Osteoblast (primary cell): ENCODE data around the gene MAP3K20. TPM values are rescaled to one million over a fixed set of nuclear protein-coding genes. Genes with fewer than 3 reads are reported as not detected.

ENCODE experiments used
- DNase-seq: peaks from one replicate; pipeline ENCODE4 v3.0.0; 2011; ENCODE audit warnings: low spot score, mixed read lengths; ENCODE audit not compliant: insufficient read length; ENCODE audit errors: missing footprints
- H2AFZ ChIP-seq: 2 replicates; pipeline ENCODE4 v1.6.0; 2011; ENCODE audit warnings: mild to moderate bottlenecking, low read length
- H3K27ac ChIP-seq: 2 replicates; pipeline ENCODE4 v1.5.1; 2011; ENCODE audit warnings: mild to moderate bottlenecking, low read depth, low read length, moderate library complexity
- H3K27me3 ChIP-seq: 2 replicates; pipeline ENCODE4 v1.6.0; 2012; ENCODE audit warnings: mild to moderate bottlenecking, control low read depth, inconsistent platforms, low read length, moderate library complexity; ENCODE audit not compliant: insufficient read depth
- H3K36me3 ChIP-seq: 2 replicates; pipeline ENCODE4 v1.5.1; 2011; ENCODE audit warnings: mild to moderate bottlenecking, low read length, control low read depth, moderate library complexity; ENCODE audit not compliant: insufficient read depth
- H3K4me1 ChIP-seq: 2 replicates; pipeline ENCODE4 v1.5.1; 2011; ENCODE audit warnings: mild to moderate bottlenecking, low read length, control low read depth, moderate library complexity; ENCODE audit not compliant: insufficient read depth
- H3K4me2 ChIP-seq: 2 replicates; pipeline ENCODE4 v1.6.0; 2011; ENCODE audit warnings: mild to moderate bottlenecking, low read length; ENCODE audit not compliant: insufficient read depth
- H3K4me3 ChIP-seq: fragments of 200-600 bp; sonication (generic); 3 replicates; pipeline ENCODE4 v1.5.1; 2012; ENCODE audit warnings: mild to moderate bottlenecking, low read length, inconsistent platforms; ENCODE audit not compliant: insufficient read depth
- H3K79me2 ChIP-seq: 2 replicates; pipeline ENCODE4 v1.6.0; 2012; ENCODE audit warnings: mild to moderate bottlenecking, low read length, control low read depth, inconsistent platforms; ENCODE audit not compliant: insufficient read depth
- H3K9me3 ChIP-seq: 2 replicates; pipeline ENCODE4 v1.5.1; 2011; ENCODE audit warnings: low read depth, low read length, control low read depth
- H4K20me1 ChIP-seq: 2 replicates; pipeline ENCODE4 v1.6.0; 2012; ENCODE audit warnings: mild to moderate bottlenecking, low read length, control low read depth; ENCODE audit not compliant: insufficient read depth
- total RNA-seq: library from RNA; depleted of rRNA; stranded (reverse); fragments of >200 nt; gene quantifications from 2 replicates; pipeline ENCODE4 v1.2.3, GENCODE V29; 2012
- TF ChIP-seq, protein P1 (sequence below): IDR thresholded peaks from 2 replicates; pipeline ENCODE4 v1.5.1; 2011; ENCODE audit warnings: mild to moderate bottlenecking, low read depth, low read length, moderate library complexity; ENCODE audit errors: extremely low read depth

Gene MAP3K20
- total RNA-seq, 1 donor = 56.1 TPM

DNA sequence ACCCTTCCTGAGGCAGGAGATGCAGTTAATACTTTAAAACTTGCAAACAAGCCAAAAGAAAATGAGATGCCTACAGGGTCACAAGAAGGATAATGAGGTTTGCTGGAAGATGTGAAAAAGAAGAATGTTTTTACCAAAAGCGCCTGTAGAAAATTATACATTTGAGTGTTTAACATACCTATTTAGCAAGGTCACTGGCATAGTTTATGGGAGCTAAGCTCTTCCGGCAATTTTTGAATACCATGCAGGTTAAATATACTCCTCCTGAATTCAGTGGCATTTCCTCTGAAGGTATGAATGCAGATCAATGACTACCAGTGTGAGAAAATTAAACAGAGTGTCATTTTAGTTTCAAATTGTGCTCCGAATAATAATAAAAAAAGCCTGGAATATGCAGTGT is 21.2 kb upstream of the MAP3K20 start:
- H3K27me3 ChIP-seq = no peaks in the 10 kb centered on the region
- TF ChIP-seq, protein P1, sequence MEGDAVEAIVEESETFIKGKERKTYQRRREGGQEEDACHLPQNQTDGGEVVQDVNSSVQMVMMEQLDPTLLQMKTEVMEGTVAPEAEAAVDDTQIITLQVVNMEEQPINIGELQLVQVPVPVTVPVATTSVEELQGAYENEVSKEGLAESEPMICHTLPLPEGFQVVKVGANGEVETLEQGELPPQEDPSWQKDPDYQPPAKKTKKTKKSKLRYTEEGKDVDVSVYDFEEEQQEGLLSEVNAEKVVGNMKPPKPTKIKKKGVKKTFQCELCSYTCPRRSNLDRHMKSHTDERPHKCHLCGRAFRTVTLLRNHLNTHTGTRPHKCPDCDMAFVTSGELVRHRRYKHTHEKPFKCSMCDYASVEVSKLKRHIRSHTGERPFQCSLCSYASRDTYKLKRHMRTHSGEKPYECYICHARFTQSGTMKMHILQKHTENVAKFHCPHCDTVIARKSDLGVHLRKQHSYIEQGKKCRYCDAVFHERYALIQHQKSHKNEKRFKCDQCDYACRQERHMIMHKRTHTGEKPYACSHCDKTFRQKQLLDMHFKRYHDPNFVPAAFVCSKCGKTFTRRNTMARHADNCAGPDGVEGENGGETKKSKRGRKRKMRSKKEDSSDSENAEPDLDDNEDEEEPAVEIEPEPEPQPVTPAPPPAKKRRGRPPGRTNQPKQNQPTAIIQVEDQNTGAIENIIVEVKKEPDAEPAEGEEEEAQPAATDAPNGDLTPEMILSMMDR = no peak
- no peak overlapping the region for H3K4me3 ChIP-seq
- no peak for DNase-seq
- H3K36me3 ChIP-seq = no peaks in the 10 kb centered on the region
- H4K20me1 ChIP-seq = no peaks in the 10 kb centered on the region
- H3K4me1 ChIP-seq = peaks cover 9% of the 10 kb centered on the region
- no peak overlapping the region for H3K27ac ChIP-seq
- H3K9me3 ChIP-seq = no peaks in the 10 kb centered on the region
- H3K79me2 ChIP-seq = no peaks in the 10 kb centered on the region
- H3K4me2 ChIP-seq = no peak overlapping the region
- H2AFZ ChIP-seq = no peak overlapping the region

DNA sequence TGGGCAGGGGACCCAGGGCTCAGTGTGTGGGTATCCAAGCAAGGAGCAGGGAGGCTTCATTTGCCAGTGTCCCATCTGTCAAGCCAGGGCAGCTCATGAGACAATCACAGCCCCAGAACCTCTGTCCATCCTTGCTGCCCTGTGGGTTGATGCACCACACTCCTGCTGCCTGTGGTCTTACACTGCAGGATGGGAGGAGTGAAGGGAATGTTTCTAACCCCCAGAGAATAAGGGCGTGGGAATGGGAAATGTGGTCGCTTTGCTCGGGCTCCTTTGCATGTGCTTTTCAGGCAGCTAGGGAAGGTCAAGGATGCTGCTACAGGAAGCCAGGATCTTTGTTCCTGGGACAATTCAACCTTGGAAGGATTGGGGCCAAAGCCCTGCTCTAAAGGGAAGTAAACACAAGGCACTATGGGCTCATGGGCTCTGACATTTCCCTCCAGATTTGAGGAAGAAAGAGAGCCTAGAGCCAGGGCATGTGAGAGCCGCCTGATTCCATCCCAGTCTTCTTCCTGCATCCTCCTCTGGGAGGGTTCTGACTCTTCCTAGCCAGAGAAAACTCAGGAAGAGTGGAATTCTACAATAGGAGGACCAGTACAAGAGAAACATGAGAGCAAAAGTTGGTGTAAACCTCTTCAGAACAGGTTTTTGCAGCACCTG is 18.8 kb upstream of the MAP3K20 start:
- H3K79me2 ChIP-seq = no peaks in the 10 kb centered on the region
- H3K27me3 ChIP-seq = no peaks in the 10 kb centered on the region
- H3K4me3 ChIP-seq = no peak overlapping the region
- H4K20me1 ChIP-seq = no peaks in the 10 kb centered on the region
- no peaks in the 10 kb centered on the region for H3K9me3 ChIP-seq
- no peak overlapping the region for H2AFZ ChIP-seq
- H3K4me1 ChIP-seq = peaks cover 4% of the 10 kb centered on the region
- no peak overlapping the region for H3K27ac ChIP-seq
- H3K4me2 ChIP-seq = no peak overlapping the region
- DNase-seq = no peak
- TF ChIP-seq, protein P1 = no peak
- H3K36me3 ChIP-seq = no peaks in the 10 kb centered on the region

DNA sequence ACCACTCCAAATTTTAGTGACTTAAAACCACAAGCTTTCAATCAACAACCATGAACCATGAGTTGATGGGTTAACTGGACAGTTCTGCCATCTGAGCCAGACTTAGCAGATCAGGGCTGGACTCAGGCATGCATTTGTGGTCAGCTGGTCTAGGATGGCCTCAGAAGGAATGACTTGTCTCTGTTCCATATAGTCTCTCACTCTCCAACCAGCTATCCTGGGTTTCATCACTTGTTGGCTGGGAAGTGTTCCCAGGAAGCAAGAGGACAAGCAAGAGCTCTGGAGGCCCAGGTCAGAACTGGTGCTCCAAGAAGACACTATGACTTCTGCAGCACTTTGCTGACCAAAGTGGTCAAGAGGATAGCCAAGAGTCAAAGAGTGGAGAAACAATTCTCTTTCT is 17.5 kb upstream of the MAP3K20 start:
- H3K4me2 ChIP-seq = no peak overlapping the region
- no peak for DNase-seq
- peaks cover 4% of the 10 kb centered on the region for H3K4me1 ChIP-seq
- H3K9me3 ChIP-seq = no peaks in the 10 kb centered on the region
- H4K20me1 ChIP-seq = no peaks in the 10 kb centered on the region
- no peak overlapping the region for H2AFZ ChIP-seq
- TF ChIP-seq, protein P1 = no peak
- no peaks in the 10 kb centered on the region for H3K27me3 ChIP-seq
- no peaks in the 10 kb centered on the region for H3K36me3 ChIP-seq
- no peak overlapping the region for H3K4me3 ChIP-seq
- no peaks in the 10 kb centered on the region for H3K79me2 ChIP-seq
- H3K27ac ChIP-seq = no peak overlapping the region

DNA sequence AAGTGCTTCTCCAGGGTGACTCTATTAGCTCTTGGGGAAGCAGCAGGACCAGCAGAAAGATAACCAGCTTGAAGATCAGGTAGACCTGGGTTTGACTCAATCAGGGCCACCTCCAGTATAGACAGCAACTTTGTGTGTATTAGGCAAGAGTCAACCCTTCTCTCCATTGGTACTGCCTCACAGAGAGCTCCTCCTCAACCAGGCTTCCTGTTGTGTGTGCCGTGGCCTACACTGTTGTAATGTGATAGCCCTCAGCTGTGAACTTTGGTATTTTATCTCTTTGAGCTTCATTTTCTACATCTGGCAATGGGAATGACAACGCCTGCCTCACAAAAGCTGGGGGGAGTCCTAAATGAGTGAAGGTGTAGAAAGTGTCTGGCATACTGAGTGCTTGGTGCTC is 17.0 kb upstream of the MAP3K20 start:
- no peak for DNase-seq
- Histone ChIP-seq H3K4me1 (peaks cover 4% of the 10 kb centered on the region), H3K4me2 (no peak overlapping the region), H3K4me3 (no peak overlapping the region), H2AFZ (no peak overlapping the region), H3K36me3 (no peaks in the 10 kb centered on the region), H3K27me3 (no peaks in the 10 kb centered on the region), H3K27ac (no peak overlapping the region), H3K9me3 (no peaks in the 10 kb centered on the region), H3K79me2 (no peaks in the 10 kb centered on the region), H4K20me1 (no peaks in the 10 kb centered on the region)
- TF ChIP-seq, protein P1 = no peak
